ENCODE data around the gene FGF3.
"Not testable (repeated sequence)": the region's sequence is repeated elsewhere in the genome, so short reads cannot be mapped to it uniquely, and the experiment has no call there.

The FGF3 gene

GRCh38 chr11:69801513-69802335, 17.5 kb downstream of the FGF3 start:
- peak; percentile 24 for DNase-seq

DNA sequence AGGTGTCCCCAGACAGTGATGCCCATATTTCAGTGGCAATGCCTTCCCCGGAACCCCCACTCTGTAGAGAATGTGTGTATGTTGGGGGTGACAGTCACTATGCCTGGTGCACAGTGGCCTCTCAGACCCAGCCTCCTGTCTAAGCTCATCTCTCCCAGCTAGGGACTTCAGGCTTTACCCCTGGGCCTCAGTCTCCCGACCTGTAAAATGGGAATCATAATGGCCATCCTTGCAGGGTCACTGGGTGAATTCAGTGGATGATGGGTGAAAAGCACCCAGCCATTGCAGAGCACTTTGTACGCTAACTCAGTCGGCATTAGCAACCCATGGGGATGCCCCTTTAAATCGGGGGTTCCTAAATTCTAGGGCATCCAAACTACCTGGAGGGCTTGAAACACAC, 18.9 kb downstream of the FGF3 start:
- DNase-seq = no peak

DNA sequence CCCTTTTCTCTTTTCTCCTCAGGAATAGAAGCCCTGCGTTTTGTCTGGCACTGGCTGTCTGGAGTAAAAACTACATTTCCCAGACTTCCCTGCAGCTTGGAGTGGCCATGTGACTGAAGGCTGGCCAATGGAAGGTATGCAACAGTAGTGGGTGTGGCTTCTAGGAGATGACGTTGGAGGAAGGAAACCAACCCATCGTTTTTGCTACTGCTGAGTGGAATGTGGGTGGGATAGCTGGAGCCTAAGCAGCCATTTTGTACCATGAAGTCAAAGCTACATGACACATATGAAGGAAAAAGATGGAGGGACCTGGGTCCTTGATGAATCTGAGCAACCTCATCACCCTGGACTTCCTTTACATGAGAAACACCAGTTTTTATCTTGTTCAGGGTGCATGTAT, 19.6 kb downstream of the FGF3 start:
- DNase-seq = no peak

DNA sequence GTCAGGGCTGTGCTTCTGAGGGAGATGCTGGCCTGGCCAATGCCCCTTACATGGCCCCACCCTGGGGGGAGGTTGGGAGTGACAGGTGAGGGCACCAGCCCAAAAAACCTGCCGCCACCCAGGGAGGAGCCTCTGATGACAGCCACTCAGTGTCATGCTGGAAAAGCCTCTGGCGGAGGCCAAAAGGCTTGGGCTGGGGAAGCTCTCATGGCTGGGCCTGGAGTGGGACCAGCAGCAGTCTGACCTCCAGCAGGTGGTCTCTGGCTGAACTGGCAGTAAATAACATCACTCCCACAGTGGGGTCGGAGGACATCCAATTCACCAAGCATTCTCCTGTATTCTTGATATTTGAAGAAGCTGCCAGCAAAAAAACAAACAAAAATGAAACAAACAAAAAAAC, 20.1 kb downstream of the FGF3 start:
- DNase-seq = no peak

DNA sequence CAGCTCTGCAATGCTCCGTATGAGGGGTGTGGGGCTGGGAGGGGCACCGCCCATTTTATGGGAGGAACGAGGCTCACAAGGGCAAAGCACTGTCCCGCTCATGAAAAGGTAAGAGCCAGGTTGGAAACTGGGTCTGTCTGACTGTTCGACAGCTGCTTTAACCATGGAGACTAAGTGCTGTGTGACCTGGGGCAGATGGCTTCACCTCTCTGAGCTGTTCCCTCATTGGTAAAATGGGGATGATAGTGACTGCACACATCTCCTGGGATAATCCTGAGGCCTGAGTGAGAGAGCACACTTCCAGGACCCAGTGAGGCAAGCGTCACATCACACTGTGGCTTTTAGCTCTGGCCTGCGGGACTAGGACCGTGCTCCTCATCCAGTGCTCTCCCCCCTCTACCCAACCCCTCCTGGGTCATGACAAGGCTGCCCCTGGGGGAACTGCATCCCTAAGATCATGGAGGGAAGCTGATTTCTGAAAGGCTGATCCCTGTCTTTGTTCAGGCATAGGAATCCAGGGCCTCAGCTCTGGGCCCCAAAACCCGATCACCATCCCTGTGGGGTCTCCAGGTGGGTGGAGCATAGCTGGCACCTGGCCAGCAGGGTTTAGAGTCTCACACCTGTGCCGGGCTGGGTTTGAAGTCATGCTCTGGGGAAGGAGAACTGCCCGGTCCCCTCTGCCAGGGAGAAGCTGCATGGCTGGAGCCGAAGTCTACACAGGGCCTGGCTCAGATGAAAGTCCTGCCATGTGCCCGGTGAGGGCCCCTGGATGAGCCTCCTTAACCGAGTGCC, 21.3 kb downstream of the FGF3 start:
- DNase-seq = no peak

DNA sequence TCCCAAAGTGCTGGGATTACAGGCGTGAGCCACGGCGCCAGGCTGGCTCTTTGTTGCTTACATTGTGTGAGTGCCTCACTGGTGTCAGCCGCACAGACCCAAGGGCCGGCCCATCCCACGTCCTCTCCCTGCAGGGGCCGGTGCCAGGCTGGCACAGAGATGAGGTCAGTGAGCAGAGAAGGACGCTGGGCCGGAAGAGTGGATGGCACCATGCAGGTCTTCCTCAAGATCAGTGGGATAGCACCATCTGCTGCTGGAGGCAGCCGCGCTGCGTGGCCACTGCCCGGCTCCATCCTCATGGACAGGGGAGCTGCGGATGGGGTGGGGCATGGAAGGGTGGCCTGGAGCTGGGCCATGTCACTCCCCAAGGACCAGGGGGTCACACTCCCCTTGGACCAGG, 22.1 kb downstream of the FGF3 start:
- no peak for DNase-seq

- DNase-seq = no peak
Measured at GRCh38 chr11:69796063-69796462, 23.2 kb downstream of the FGF3 start.

DNA sequence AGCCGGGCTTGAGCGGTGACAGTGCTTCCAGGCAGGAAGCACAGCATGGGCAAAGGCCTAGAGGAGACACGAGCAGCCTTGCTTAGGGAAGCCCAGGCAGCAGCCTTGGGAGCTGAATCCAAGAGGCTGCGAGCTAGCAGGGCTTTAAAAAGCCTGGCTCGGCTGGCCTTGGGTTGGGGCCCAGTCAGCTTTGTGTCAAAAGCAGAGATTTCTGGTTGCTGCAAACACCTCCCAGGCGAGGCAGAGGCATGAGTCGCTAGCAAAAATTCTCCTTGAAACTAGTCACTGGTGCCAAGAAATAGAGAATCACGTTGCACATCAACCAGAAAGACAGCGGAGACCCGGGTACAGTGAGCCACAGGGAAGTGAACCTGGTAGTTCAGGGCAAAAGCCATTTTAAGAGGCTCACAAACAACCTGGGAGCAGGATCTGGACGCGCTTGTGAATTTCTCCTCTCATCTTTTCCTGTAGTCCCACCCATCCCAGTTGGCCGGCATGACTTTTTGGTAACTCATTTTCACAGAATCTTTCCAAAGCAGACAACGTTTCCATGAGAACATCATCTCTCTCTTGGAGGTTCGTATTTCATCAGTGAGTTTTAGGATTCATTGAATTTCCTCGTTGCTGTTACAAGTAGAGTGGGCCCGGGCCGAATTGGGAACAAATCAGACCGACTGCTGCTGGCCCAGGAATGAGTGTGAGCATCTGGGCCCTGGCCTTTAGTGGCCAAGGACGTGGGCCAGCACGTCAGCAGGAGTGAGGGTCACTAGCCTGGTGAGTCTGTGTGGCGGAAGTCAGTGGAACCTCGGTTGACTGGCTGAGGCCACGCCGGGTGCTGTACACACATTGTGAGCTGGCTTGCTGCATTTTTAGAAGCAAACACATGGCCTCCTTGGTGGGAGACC, 27.7 kb downstream of the FGF3 start:
- no peak for DNase-seq

- no peak for DNase-seq
Measured at GRCh38 chr11:69788956-69789355, 30.3 kb downstream of the FGF3 start.

- DNase-seq = no peak
Measured at GRCh38 chr11:69787906-69788305, 31.3 kb downstream of the FGF3 start.

GRCh38 chr11:69787457-69787856, 31.8 kb downstream of the FGF3 start:
- no peak for DNase-seq

GRCh38 chr11:69781241-69781640, 38.0 kb downstream of the FGF3 start:
- DNase-seq = no peak

- no peak for DNase-seq
Measured at GRCh38 chr11:69778373-69778772, 40.8 kb downstream of the FGF3 start.

- DNase-seq = no peak
Measured at GRCh38 chr11:69775163-69775755, 44.0 kb downstream of the FGF3 start, which contains the start of gene FGF4. Gene FGF4 (minus strand): TSS chr11:69775341. CDS start chr11:69775084, 257 bp downstream.

DNA sequence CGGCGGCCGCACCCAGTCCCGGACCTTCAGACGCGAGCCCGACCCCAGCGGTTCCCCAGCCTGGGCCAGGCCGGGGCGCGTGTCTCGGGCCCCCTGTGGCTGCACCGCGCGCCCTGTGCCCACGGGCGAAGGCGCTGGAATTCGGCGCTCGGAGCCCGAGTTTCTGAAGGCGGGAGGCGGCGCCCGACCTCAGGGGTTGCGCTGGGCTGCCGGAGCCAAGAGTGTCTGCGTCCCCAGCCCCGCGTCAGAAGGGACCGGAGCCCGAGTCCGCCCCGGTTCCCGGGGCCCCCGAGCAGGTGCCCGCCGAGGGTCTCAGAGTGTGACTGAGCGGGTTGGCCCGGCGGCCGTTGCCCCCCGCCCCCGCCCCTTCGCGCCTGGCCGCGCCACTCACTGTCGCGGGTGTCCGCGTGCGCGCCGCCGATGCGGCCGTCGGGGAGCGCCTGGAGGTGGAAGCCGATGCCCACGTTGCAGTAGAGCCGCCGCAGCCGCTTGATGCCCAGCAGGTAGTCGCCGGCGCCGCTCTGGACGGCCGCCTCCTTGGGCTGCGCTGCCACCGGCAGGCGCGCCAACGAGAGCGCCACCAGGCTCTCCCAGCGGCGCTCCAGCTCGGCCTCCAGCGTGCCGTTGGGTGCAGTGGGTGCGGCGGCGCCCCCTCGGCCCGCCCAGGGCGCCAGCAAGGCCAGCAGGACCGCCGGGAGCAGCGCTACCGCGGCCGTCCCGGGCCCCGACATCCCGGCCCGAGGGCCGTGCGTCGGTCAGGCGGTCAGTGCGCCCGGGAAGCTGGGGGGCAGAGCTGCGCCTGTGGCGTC, 44.7 kb downstream of the FGF3 start:
- no peak for DNase-seq

GRCh38 chr11:69773626-69774353, 45.4 kb downstream of the FGF3 start:
- DNase-seq = no peak

GRCh38 chr11:69771466-69771865, 47.8 kb downstream of the FGF3 start:
- no peak for DNase-seq

DNA sequence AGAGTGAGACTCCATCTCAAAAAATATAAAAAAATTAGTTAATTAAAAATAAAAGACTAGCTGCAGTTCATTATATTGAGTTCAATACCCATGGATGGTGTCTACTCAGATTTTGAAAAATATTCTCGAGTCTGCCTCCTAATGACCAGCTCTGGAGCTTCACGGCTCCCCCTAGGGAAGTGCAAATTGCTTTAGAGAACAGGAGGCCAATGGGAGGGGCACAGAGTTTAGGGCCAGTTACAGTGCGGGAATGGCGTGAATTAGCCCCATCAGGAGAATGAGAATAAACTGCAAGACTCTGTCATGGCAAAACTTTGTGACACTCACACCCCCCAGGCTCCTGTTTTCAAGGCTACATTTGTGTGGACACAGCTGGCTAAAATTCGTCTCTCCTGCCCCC, 48.7 kb downstream of the FGF3 start:
- DNase-seq = no peak

- no peak for DNase-seq
Measured at GRCh38 chr11:69765498-69765995, 53.7 kb downstream of the FGF3 start.

- DNase-seq = not testable (repeated sequence)
Measured at GRCh38 chr11:69764918-69765317, 54.3 kb downstream of the FGF3 start.

- DNase-seq = no peak
Measured at GRCh38 chr11:69760319-69760718, 58.9 kb downstream of the FGF3 start.

Measured in effector CD8-positive, alpha-beta T cell (primary cell).